ENCODE results near the gene CSTF1. TPM values are rescaled to one million over a fixed set of nuclear protein-coding genes. Genes with fewer than 3 reads are reported as not detected.

CSTF1 gene
- total and polyA plus RNA-seq, 8 donors, result 30.0 to 44.6 (median 41.5) TPM

DNA sequence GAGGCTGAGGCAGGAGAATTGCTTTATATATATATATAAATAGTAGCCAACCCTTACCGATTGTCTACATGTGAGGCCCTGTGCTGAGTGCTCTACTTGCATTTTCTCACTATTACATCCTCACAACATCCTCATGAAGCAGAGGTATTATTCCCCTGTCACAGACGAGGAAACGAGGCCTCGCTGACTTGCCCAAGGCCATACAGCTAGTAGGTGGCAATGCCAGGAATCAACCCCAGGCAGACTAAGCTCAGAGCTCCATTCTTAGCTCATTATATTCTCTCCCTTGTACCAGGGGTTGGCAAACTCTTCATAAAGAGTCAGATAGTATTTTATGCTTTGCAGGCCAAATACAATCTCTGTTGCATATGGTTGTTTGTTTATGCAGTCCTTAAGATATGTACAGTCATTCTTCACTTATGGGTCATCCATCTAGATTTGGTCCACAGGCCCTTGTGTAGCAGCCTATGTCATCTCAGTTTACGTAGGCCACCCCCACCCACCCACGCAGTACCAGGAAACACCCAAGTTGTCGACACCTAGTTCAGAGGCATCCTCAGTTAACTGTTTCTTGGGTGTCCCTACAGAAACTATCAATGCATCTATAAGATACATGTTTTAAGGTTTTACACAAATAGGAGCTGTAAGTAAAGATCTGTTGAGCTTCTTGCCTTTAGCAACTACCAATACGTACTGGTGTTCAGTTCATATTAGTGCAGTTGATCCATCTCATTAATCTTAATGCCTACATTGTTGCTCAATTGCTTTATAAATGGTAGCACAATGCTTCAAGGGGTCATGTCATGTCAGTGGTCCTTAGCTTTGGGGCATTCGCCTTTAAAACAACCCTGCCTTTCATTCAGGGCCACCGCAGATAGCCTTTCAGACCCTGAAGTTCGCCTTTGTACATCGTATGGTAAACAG lies 22.7 kb downstream of the CSTF1 start:
- no peak for DNase-seq
- peaks cover 13 to 75% of the 10 kb centered on the region in 2 donors for H3K4me1 ChIP-seq
- no peaks in the 10 kb centered on the region for H3K9me3 ChIP-seq
- peak overlapping the region; percentile 11 to 28 for H3K27ac ChIP-seq
- TF ChIP-seq CTCF (IDR thresholded peaks at IDR 0.05), result no peak
- H3K36me3 ChIP-seq, result peaks cover 0 to 3% of the 10 kb centered on the region in 2 donors
- ATAC-seq, result no peak
- no peaks in the 10 kb centered on the region for H3K27me3 ChIP-seq
- intact Hi-C loops (cut with DNase I), result no loop called here
- peak overlapping the region in 1 of 2 donors; percentile 43 for H3K4me3 ChIP-seq

DNA sequence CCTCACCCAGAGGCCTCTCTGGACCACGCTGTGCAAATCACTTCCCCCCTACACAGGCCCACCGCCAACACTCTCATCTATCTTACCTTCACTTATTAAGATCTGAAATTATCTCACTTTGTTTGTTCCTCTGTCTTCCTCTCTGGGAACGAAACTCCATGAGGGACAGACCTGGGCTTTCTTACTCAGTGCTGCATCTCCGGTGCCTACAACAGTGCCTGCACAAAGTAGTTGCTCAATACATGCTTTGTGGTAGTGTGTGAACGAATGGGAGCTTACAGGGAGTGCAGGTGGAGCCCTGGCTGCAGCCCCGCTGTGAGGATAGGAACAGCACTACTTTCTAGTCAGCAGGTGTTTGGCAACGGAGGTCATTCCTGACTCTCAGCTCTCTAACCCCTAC lies 25.0 kb downstream of the CSTF1 start:
- H3K27ac ChIP-seq, result peak overlapping the region in 1 of 2 donors; percentile 88
- DNase-seq, result no peak
- ATAC-seq, result no peak
- no peaks in the 10 kb centered on the region for H3K27me3 ChIP-seq
- peaks cover 9 to 82% of the 10 kb centered on the region in 2 donors for H3K4me1 ChIP-seq
- intact Hi-C loops (cut with DNase I), result no loop called here
- TF ChIP-seq CTCF (IDR thresholded peaks at IDR 0.05), result no peak
- H3K9me3 ChIP-seq, result no peaks in the 10 kb centered on the region
- H3K4me3 ChIP-seq, result no peak overlapping the region
- H3K36me3 ChIP-seq, result peaks cover 0 to 3% of the 10 kb centered on the region in 2 donors

DNA sequence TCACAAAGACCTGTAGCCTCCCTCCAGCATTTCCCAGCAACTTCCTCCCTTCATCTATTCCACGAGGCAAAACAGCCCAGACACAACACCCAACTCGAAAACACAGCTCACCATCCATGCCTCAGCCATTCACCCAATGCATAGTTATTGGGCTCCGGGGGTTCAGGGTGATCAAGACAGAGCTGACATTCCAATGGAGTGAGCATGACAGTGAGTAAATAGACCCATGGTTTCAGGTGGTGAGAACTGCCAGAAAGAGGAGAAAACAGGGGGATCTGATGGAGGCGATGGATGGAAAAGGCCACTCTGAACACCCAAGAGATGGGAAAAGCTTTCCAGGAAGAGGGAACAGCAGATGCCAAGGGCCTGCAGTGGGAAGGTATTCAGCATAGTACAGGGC lies 25.5 kb downstream of the CSTF1 start:
- no peaks in the 10 kb centered on the region for H3K9me3 ChIP-seq
- H3K36me3 ChIP-seq, result peaks cover 0 to 3% of the 10 kb centered on the region in 2 donors
- intact Hi-C loops (cut with DNase I), result no loop called here
- no peak overlapping the region for H3K4me3 ChIP-seq
- no peak for ATAC-seq
- peaks cover 12 to 83% of the 10 kb centered on the region in 2 donors for H3K4me1 ChIP-seq
- no peak for DNase-seq
- peak overlapping the region; percentile 71 to 88 for H3K27ac ChIP-seq
- TF ChIP-seq CTCF (IDR thresholded peaks at IDR 0.05), result no peak
- H3K27me3 ChIP-seq, result no peaks in the 10 kb centered on the region

GRCh38 chr20:56418385-56418861 lies 26.0 kb downstream of the CSTF1 start:
- Histone ChIP-seq H3K27ac (peak overlapping the region; percentile 71 to 88), H3K36me3 (peaks cover 0 to 3% of the 10 kb centered on the region in 2 donors), H3K4me1 (peaks cover 14 to 83% of the 10 kb centered on the region in 2 donors), H3K4me3 (no peak overlapping the region), H3K9me3 (no peaks in the 10 kb centered on the region), H3K27me3 (no peaks in the 10 kb centered on the region)
- no peak for TF ChIP-seq CTCF (IDR thresholded peaks at IDR 0.05)
- DNase-seq, result no peak
- no peak for ATAC-seq
- intact Hi-C loops (cut with DNase I), result no loop called here

DNA sequence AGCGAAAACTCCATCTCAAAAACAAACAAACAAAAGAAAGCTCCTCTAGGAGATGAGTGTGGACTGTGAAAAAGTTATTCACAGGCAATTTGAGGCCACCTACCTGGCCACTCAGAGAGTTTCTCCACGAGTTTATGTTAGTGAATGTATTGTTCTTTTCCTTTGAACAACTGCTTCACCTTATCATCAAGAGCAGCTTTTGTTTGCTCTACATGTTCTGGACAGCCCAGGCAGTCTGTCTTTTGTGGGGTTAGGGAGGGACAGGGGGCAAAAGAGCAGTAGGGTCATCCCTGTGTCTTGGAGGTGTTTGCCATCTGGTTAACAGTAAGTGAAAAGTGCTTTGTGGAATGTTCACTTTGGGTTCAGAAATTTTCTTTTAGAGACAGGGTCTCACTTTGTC lies 27.6 kb downstream of the CSTF1 start:
- H3K36me3 ChIP-seq, result peaks cover 0 to 3% of the 10 kb centered on the region in 2 donors
- H3K27me3 ChIP-seq, result no peaks in the 10 kb centered on the region
- H3K9me3 ChIP-seq, result no peaks in the 10 kb centered on the region
- H3K4me3 ChIP-seq, result no peak overlapping the region
- intact Hi-C loops (cut with DNase I), result no loop called here
- no peak for DNase-seq
- no peak for ATAC-seq
- no peak for TF ChIP-seq CTCF (IDR thresholded peaks at IDR 0.05)
- peaks cover 18 to 95% of the 10 kb centered on the region in 2 donors for H3K4me1 ChIP-seq
- H3K27ac ChIP-seq, result peak overlapping the region; percentile 71 to 88

Data from left lung (tissue), 10 donors.